OCI-LY1 (cell line): Measurements from ENCODE around the gene GUK1.

Source experiments
- CTCF ChIP-seq: fragments of 200-600 bp; sonication (generic), shearing (Covaris generic); IDR thresholded peaks from 2 replicates; pipeline ENCODE4 v1.5.1; 2017; ENCODE audit warnings: mild to moderate bottlenecking, antibody characterized with exemption, low read length, moderate library complexity, mixed read lengths
- EZH2 ChIP-seq: fragments of 200-600 bp; sonication (generic), shearing (Covaris generic); IDR thresholded peaks from 2 replicates; pipeline ENCODE4 v1.8.0; 2017; ENCODE audit warnings: borderline replicate concordance, mixed run types, mild to moderate bottlenecking, antibody characterized with exemption, low read length, moderate library complexity, mixed read lengths

- no peak for TF ChIP-seq CTCF
- TF ChIP-seq EZH2, result no peak
These were observed 21.3 kb downstream of the GUK1 start for GRCh38 chr1:228161362-228161761.
